ENCODE data around the gene EXOC4.

The EXOC4 gene

GRCh38 chr7:133434246-133434865, 181.5 kb downstream of the EXOC4 start:
- DNase-seq = peak; percentile 46

- DNase-seq = no peak
Observed at GRCh38 chr7:133436014-133436428, 183.1 kb downstream of the EXOC4 start.

- no peak for DNase-seq
Observed at GRCh38 chr7:133437544-133437943, 184.7 kb downstream of the EXOC4 start.

GRCh38 chr7:133442818-133443217, 189.9 kb downstream of the EXOC4 start:
- no peak for DNase-seq

GRCh38 chr7:133445617-133446016, 192.7 kb downstream of the EXOC4 start:
- no peak for DNase-seq

GRCh38 chr7:133448012-133448411, 195.1 kb downstream of the EXOC4 start:
- no peak for DNase-seq

GRCh38 chr7:133452577-133452976, 199.7 kb downstream of the EXOC4 start:
- DNase-seq = no peak

- DNase-seq = no peak
Observed at GRCh38 chr7:133458688-133459087, 205.8 kb downstream of the EXOC4 start.

GRCh38 chr7:133461421-133461820, 208.5 kb downstream of the EXOC4 start:
- DNase-seq = no peak

GRCh38 chr7:133475655-133476054, 222.8 kb downstream of the EXOC4 start:
- no peak for DNase-seq

- peak; percentile 67 for DNase-seq
Observed at GRCh38 chr7:133477791-133478190, 224.9 kb downstream of the EXOC4 start.

GRCh38 chr7:133478591-133479135, 225.8 kb downstream of the EXOC4 start:
- peak; percentile 90 for DNase-seq

- peak; percentile 2 for DNase-seq
Observed at GRCh38 chr7:133479456-133480065, 226.7 kb downstream of the EXOC4 start.

GRCh38 chr7:133480868-133481267, 228.0 kb downstream of the EXOC4 start:
- no peak for DNase-seq

- no peak for DNase-seq
Observed at GRCh38 chr7:133481676-133482075, 228.8 kb downstream of the EXOC4 start.

- no peak for DNase-seq
Observed at GRCh38 chr7:133482599-133482998, 229.7 kb downstream of the EXOC4 start.

- peak; percentile 85 for DNase-seq
Observed at GRCh38 chr7:133484086-133484485, 231.2 kb downstream of the EXOC4 start.

GRCh38 chr7:133489906-133490305, 237.0 kb downstream of the EXOC4 start:
- no peak for DNase-seq

GRCh38 chr7:133491201-133491691, 238.4 kb downstream of the EXOC4 start:
- DNase-seq = no peak

- no peak for DNase-seq
Observed at GRCh38 chr7:133491846-133492652, 239.2 kb downstream of the EXOC4 start.

- no peak for DNase-seq
Observed at GRCh38 chr7:133497061-133497460, 244.2 kb downstream of the EXOC4 start.

GRCh38 chr7:133501771-133502170, 248.9 kb downstream of the EXOC4 start:
- DNase-seq = no peak

GRCh38 chr7:133502498-133502897, 249.6 kb downstream of the EXOC4 start:
- DNase-seq = no peak

- DNase-seq = no peak
Observed at GRCh38 chr7:133502972-133503371, 250.1 kb downstream of the EXOC4 start.

Data from NCI-H2171 treated with DMSO at 0.1 percent for 48 hours (cell line).